ENCODE data around the gene RAB27A. TPM values are rescaled to one million over a fixed set of nuclear protein-coding genes. Genes with fewer than 3 reads are reported as not detected.

RAB27A gene
- total and polyA plus RNA-seq, 9 of the 15 experiments (the other 6 are each of a cell fraction or from before 2014, with no cell fraction given), result 31.5 to 171 (median 80.4) TPM

DNA sequence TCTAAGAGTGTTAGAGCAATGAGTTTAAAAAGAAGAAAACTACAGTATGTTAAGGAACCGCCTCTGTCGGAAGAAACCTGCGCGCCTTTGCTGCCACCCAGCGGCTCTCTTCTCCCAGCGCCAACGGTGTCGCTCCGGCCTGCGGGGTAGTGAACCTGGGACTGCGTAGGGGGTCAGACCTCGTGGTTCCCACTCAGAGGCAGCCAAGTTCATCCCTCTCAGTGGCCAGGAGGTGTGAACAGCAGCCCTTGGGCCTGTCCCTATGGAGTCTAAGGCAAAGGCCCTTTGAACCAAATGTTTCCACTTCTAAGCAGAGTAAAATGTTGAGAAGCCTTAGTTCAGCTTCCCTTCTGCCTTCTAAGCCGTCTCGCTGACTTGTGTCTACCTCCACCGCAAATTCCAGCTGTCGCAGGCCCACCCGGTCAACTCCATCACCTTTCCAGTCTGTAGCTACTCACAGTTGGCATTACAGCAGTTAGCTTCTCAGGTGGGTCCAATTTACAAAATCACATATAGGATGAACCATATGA lies 980 bp upstream of the RAB27A start:
- 16% methylated on average over 16 of the region's 17 CpGs for WGBS (ENCODE audit: insufficient coverage, low coverage, missing lambda C conversion rate)
- BruUV-seq (replicated peaks), result no TSS peak
- TF ChIP-seq HNRNPL (IDR thresholded peaks at IDR 0.05; ENCODE audit: low read depth, low read length) (no peak), ZEB2 (IDR thresholded peaks at IDR 0.05) (0 out of 2 replicates have a peak, but pooled peaks have one; percentile 23), NEUROD1 (IDR thresholded peaks at IDR 0.05; ENCODE audit: borderline replicate concordance, low read depth, low read length, partially characterized antibody) (peak; percentile 45), ZNF121 (CRISPR knock-in tag; conservative IDR thresholded peaks at IDR 0.05) (0 out of 2 replicates have a peak, but pooled peaks have one; percentile 6), SUPT5H (IDR thresholded peaks at IDR 0.05) (no peak), JUND (IDR thresholded peaks at IDR 0.05; ENCODE audit: borderline replicate concordance, low read depth, low read length) (0 out of 2 replicates have a peak, but pooled peaks have one; percentile 19), JUND (tag; IDR thresholded peaks at IDR 0.05; ENCODE audit: borderline replicate concordance, low read depth, low read length) (no peak), CC2D1A (IDR thresholded peaks at IDR 0.05) (peak; percentile 84)
- TF ChIP-seq, protein P1, sequence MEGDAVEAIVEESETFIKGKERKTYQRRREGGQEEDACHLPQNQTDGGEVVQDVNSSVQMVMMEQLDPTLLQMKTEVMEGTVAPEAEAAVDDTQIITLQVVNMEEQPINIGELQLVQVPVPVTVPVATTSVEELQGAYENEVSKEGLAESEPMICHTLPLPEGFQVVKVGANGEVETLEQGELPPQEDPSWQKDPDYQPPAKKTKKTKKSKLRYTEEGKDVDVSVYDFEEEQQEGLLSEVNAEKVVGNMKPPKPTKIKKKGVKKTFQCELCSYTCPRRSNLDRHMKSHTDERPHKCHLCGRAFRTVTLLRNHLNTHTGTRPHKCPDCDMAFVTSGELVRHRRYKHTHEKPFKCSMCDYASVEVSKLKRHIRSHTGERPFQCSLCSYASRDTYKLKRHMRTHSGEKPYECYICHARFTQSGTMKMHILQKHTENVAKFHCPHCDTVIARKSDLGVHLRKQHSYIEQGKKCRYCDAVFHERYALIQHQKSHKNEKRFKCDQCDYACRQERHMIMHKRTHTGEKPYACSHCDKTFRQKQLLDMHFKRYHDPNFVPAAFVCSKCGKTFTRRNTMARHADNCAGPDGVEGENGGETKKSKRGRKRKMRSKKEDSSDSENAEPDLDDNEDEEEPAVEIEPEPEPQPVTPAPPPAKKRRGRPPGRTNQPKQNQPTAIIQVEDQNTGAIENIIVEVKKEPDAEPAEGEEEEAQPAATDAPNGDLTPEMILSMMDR (IDR thresholded peaks at IDR 0.05 in 2 of 3, conservative IDR thresholded peaks at IDR 0.05 in 1 of 3; ENCODE audit: insufficient read depth in 2 of 3, low read depth in 1 of 3, low read length in 3 of 3), result peak; percentile 85 to 94 (median 92)
- TF ChIP-seq, protein P2, sequence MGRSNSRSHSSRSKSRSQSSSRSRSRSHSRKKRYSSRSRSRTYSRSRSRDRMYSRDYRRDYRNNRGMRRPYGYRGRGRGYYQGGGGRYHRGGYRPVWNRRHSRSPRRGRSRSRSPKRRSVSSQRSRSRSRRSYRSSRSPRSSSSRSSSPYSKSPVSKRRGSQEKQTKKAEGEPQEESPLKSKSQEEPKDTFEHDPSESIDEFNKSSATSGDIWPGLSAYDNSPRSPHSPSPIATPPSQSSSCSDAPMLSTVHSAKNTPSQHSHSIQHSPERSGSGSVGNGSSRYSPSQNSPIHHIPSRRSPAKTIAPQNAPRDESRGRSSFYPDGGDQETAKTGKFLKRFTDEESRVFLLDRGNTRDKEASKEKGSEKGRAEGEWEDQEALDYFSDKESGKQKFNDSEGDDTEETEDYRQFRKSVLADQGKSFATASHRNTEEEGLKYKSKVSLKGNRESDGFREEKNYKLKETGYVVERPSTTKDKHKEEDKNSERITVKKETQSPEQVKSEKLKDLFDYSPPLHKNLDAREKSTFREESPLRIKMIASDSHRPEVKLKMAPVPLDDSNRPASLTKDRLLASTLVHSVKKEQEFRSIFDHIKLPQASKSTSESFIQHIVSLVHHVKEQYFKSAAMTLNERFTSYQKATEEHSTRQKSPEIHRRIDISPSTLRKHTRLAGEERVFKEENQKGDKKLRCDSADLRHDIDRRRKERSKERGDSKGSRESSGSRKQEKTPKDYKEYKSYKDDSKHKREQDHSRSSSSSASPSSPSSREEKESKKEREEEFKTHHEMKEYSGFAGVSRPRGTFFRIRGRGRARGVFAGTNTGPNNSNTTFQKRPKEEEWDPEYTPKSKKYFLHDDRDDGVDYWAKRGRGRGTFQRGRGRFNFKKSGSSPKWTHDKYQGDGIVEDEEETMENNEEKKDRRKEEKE (IDR thresholded peaks at IDR 0.05; ENCODE audit: borderline replicate concordance in 1 of 2, control insufficient read depth in 1 of 2, low read depth in 2 of 2, low read length in 1 of 2), result no peak
- TF ChIP-seq, protein P3, sequence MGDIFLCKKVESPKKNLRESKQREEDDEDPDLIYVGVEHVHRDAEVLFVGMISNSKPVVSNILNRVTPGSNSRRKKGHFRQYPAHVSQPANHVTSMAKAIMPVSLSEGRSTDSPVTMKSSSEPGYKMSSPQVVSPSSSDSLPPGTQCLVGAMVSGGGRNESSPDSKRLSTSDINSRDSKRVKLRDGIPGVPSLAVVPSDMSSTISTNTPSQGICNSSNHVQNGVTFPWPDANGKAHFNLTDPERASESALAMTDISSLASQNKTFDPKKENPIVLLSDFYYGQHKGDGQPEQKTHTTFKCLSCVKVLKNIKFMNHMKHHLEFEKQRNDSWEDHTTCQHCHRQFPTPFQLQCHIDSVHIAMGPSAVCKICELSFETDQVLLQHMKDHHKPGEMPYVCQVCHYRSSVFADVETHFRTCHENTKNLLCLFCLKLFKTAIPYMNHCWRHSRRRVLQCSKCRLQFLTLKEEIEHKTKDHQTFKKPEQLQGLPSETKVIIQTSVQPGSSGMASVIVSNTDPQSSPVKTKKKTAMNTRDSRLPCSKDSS (IDR thresholded peaks at IDR 0.05; ENCODE audit: low read depth, partially characterized antibody), result no peak
- TF ChIP-seq, protein P4, sequence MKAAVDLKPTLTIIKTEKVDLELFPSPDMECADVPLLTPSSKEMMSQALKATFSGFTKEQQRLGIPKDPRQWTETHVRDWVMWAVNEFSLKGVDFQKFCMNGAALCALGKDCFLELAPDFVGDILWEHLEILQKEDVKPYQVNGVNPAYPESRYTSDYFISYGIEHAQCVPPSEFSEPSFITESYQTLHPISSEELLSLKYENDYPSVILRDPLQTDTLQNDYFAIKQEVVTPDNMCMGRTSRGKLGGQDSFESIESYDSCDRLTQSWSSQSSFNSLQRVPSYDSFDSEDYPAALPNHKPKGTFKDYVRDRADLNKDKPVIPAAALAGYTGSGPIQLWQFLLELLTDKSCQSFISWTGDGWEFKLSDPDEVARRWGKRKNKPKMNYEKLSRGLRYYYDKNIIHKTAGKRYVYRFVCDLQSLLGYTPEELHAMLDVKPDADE (conservative IDR thresholded peaks at IDR 0.05; ENCODE audit: control insufficient read depth, low read depth, low read length), result no peak

More for the DNA sequence above, 980 bp upstream of the RAB27A start:
- Histone ChIP-seq H3K9me3 (replicated peaks; ENCODE audit: control insufficient read depth, insufficient read depth, low read depth, low read length) (no peaks in the 10 kb centered on the region), H3K79me2 (ENCODE audit: control insufficient read depth, insufficient read depth, low read length) (peaks cover 44% of the 10 kb centered on the region), H3K9me1 (ENCODE audit: control insufficient read depth, insufficient read depth, low read length) (no peaks in the 10 kb centered on the region), H3K36me3 (ENCODE audit: control insufficient read depth, insufficient read depth, low read length) (peaks cover 13% of the 10 kb centered on the region), H3K27me3 (ENCODE audit: control insufficient read depth in 2 of 2, insufficient read depth in 2 of 2, low read length in 2 of 2) (no peaks in the 10 kb centered on the region), H3K9ac (ENCODE audit: insufficient read depth in 1 of 2, low read depth in 2 of 2, low read length in 2 of 2) (peak overlapping the region; percentile 73 to 82), H3K4me3 (peak overlapping the region; percentile 88), H4K20me1 (replicated peaks; ENCODE audit: control insufficient read depth, insufficient read depth, low read length) (no peaks in the 10 kb centered on the region), H3K27ac (ENCODE audit: extremely low read depth, low read depth, low read length) (peak overlapping the region; percentile 94), H3K4me1 (replicated peaks in 1 of 2; ENCODE audit: control insufficient read depth in 2 of 2, insufficient read depth in 2 of 2, low read length in 2 of 2) (peaks cover 18 to 22% of the 10 kb centered on the region in 2 experiments), H3K4me2 (ENCODE audit: insufficient read depth, low read length) (peak overlapping the region; percentile 85), H2AFZ (ENCODE audit: low read depth, low read length) (peak overlapping the region; percentile 98)
- ATAC-seq (peak; percentile 76), FAIRE-seq (peak; percentile 86), DNase-seq (ENCODE audit: extremely low read depth in 1 of 4, low spot score in 3 of 4) (peak; percentile 71 to 91 (median 77))
- intact Hi-C loops (cut with micrococcal nuclease), result loop anchor here (1.0 to 10.0 kb wide), 5 partner anchors 73 to 354 kb away; no protein-coding TSS in a partner anchor
- ChIA-PET POLR2A (interaction anchor here (0.7 kb wide), 1 partner anchor 741 kb away, joined by 3 read pairs; no protein-coding TSS in a partner anchor), CTCF (ENCODE audit: low intra/inter-chr PET ratio) (interaction anchor here (0.9 to 3.3 kb wide), 4 partner anchors 70 to 146 kb away, joined by 3 to 36 read pairs (median 8); partner anchors contain the start of gene RSL24D1)
- in situ Hi-C loops (cut with MboI), result no loop called here
